Measurements from ENCODE around the gene LARGE2. TPM values are rescaled to one million over a fixed set of nuclear protein-coding genes. Genes with fewer than 3 reads are reported as not detected.
A peak's percentile ranks its signal among the peaks of the same experiment; 100 is the strongest.

The LARGE2 gene
- total and polyA plus RNA-seq, 2 of the 13 experiments (the other 11 are each of a cell fraction or from before 2014, with no cell fraction given) = 8.5 to 21.6 TPM

DNA sequence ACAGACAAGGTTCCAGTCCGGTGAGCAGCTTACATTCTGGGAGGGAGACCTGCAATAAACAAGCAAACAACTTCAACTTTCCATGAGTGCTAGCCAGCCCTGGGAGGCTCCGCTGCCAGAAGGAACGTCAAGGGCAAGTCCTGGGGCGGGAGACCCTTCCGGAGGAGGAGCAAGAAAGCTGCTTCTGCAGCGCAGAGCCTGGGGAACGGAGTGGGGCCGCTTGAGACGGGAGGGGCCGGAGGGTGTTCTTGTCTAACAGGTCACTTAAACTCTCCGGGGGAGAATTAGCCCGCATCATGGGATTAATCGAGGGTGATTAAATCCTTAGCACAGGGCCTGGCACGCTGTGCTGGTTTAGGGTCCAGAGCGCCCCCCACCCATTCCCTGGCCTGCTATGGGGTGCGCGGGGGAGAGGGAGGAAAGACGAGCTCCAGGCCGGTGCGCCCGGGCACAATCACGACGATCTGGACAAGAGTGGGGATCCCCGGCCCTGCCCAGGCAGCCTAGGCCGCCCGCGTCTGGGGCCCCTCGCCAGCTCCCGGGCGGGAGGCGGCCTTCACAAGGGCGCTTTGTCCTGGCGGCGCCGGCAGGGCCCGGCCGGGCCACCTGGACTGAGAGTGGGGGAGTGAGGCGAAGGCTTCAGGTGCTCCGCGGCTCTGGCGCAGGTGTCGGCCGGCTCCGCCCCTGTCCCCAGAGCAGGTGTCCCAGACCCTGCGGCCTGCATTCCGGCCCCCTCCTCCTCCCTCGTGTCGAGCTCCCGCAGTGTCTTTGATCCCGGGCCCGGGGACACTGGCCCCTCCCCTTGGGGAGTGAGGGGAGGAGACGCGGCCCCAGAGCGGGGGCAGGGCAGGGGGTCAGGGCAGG, 663 bp upstream of the LARGE2 start (continued):
- TF ChIP-seq TFE3 (CRISPR knock-in tag; IDR thresholded peaks at IDR 0.05) (no peak), ZNF704 (CRISPR knock-in tag; IDR thresholded peaks at IDR 0.05; ENCODE audit: borderline replicate concordance) (no peak), NR2F2 (IDR thresholded peaks at IDR 0.05; ENCODE audit: borderline replicate concordance, low read depth) (no peak), POLR2G (IDR thresholded peaks at IDR 0.05; ENCODE audit: low read depth, low read length) (peak; percentile 60), ZBTB40 (IDR thresholded peaks at IDR 0.05) (no peak), ZBTB40 (CRISPR knock-in tag; IDR thresholded peaks at IDR 0.05) (0 out of 2 replicates have a peak, but pooled peaks have one; percentile 54), ZNF546 (CRISPR knock-in tag; conservative IDR thresholded peaks at IDR 0.05) (no peak), ELF3 (CRISPR knock-in tag; IDR thresholded peaks at IDR 0.05) (no peak), ZFP82 (CRISPR knock-in tag; IDR thresholded peaks at IDR 0.05; ENCODE audit: borderline replicate concordance) (no peak)
- TF ChIP-seq, protein P1, sequence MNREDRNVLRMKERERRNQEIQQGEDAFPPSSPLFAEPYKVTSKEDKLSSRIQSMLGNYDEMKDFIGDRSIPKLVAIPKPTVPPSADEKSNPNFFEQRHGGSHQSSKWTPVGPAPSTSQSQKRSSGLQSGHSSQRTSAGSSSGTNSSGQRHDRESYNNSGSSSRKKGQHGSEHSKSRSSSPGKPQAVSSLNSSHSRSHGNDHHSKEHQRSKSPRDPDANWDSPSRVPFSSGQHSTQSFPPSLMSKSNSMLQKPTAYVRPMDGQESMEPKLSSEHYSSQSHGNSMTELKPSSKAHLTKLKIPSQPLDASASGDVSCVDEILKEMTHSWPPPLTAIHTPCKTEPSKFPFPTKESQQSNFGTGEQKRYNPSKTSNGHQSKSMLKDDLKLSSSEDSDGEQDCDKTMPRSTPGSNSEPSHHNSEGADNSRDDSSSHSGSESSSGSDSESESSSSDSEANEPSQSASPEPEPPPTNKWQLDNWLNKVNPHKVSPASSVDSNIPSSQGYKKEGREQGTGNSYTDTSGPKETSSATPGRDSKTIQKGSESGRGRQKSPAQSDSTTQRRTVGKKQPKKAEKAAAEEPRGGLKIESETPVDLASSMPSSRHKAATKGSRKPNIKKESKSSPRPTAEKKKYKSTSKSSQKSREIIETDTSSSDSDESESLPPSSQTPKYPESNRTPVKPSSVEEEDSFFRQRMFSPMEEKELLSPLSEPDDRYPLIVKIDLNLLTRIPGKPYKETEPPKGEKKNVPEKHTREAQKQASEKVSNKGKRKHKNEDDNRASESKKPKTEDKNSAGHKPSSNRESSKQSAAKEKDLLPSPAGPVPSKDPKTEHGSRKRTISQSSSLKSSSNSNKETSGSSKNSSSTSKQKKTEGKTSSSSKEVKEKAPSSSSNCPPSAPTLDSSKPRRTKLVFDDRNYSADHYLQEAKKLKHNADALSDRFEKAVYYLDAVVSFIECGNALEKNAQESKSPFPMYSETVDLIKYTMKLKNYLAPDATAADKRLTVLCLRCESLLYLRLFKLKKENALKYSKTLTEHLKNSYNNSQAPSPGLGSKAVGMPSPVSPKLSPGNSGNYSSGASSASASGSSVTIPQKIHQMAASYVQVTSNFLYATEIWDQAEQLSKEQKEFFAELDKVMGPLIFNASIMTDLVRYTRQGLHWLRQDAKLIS (CRISPR knock-in tag; IDR thresholded peaks at IDR 0.05) = no peak

Data from HepG2 (cell line).